IMR-90 (cell line): Measurements from ENCODE around the gene RAMP3. TPM values are rescaled to one million over a fixed set of nuclear protein-coding genes. Genes with fewer than 3 reads are reported as not detected.
A peak's percentile ranks its signal among the peaks of the same experiment; 100 is the strongest.

Source experiments
- ATAC-seq: fragments of 200-7000 bp; cut with Tn5 transposase; 2 replicates; pipeline ENCODE4 v1.9.1; 2020; ENCODE audit warnings: low read depth, mild to moderate bottlenecking, moderate library complexity
- BruUV-seq: library from RNA; stranded (reverse); fragments of 400-500 nt; replicated peaks from 2 replicates; lab custom pipeline; 2021; lab: Mats Ljungman, UMichigan
- CTCF ChIA-PET: fragments of 300-600 bp; formaldehyde crosslinking; extraction: SDS; loops from one replicate; lab custom pipeline; 2021; ENCODE audit warnings: antibody characterized with exemption; lab: Yijun Ruan, JAX
- POLR2A ChIA-PET: fragments of 300-600 bp; sonication (Branson Sonifier 250); formaldehyde crosslinking; loops from one replicate; lab custom pipeline; 2022; ENCODE audit warnings: antibody characterized with exemption; ENCODE audit not compliant: unreplicated experiment; lab: Charles Lee
- DNase-seq: peaks from one replicate; pipeline ENCODE4 v3.0.0; 2013
- H2AFZ ChIP-seq: replicated peaks from 2 replicates; pipeline ENCODE3; 2013; ENCODE audit warnings: low read length, mild to moderate bottlenecking; ENCODE audit not compliant: poor library complexity
- H2AK5ac ChIP-seq: 2 replicates; pipeline ENCODE4 v1.6.1; 2013; ENCODE audit warnings: low read depth, low read length, inconsistent platforms
- H2AK9ac ChIP-seq: replicated peaks from 2 replicates; pipeline ENCODE3; 2013; ENCODE audit warnings: mild to moderate bottlenecking, low read depth, low read length, moderate library complexity; ENCODE audit not compliant: poor library complexity
- H2BK120ac ChIP-seq: 2 replicates; pipeline ENCODE4 v1.6.1; 2013; ENCODE audit warnings: low read depth, low read length, inconsistent platforms
- H2BK15ac ChIP-seq: 3 replicates; pipeline ENCODE4 v1.6.1; 2013; ENCODE audit warnings: low read depth, low read length, inconsistent platforms
- H2BK20ac ChIP-seq: 2 replicates; pipeline ENCODE4 v1.6.1; 2013; ENCODE audit warnings: low read depth, mild to moderate bottlenecking, inconsistent platforms, low read length, moderate library complexity
- H2BK5ac ChIP-seq: 2 replicates; pipeline ENCODE4 v1.6.1; 2013; ENCODE audit warnings: mild to moderate bottlenecking, low read depth, low read length, inconsistent platforms; ENCODE audit not compliant: poor library complexity, severe bottlenecking
- H3K14ac ChIP-seq: replicated peaks from 2 replicates; pipeline ENCODE4 v1.6.1; 2013; ENCODE audit warnings: low read depth, low read length, inconsistent platforms
- H3K18ac ChIP-seq: 2 replicates; pipeline ENCODE4 v1.6.1; 2013; ENCODE audit warnings: low read depth, low read length, control low read depth
- H3K23ac ChIP-seq: 2 replicates; pipeline ENCODE4 v1.6.1; 2013; ENCODE audit warnings: low read depth, low read length, inconsistent platforms
- H3K27ac ChIP-seq: 2 replicates; pipeline ENCODE4 v1.5.1; 2013; ENCODE audit warnings: mild to moderate bottlenecking, control low read depth, low read length; ENCODE audit not compliant: insufficient read depth
- H3K27me3 ChIP-seq: 2 replicates; pipeline ENCODE4 v1.6.1; 2013; ENCODE audit warnings: low read length; ENCODE audit not compliant: control insufficient read depth, insufficient read depth
- H3K36me3 ChIP-seq: 2 replicates; pipeline ENCODE4 v1.6.1; 2013; ENCODE audit warnings: low read length, mixed read lengths; ENCODE audit not compliant: control insufficient read depth, insufficient read depth
- H3K4ac ChIP-seq: 2 replicates; pipeline ENCODE4 v1.6.1; 2013; ENCODE audit warnings: low read depth, low read length, inconsistent platforms
- H3K4me1 ChIP-seq: 2 replicates; pipeline ENCODE4 v1.6.1; 2013; ENCODE audit warnings: low read length, mixed read lengths; ENCODE audit not compliant: control insufficient read depth, insufficient read depth
- H3K4me2 ChIP-seq: 2 replicates; pipeline ENCODE4 v1.6.1; 2013; ENCODE audit warnings: low read depth, mild to moderate bottlenecking, control low read depth, low read length, moderate library complexity
- H3K4me3 ChIP-seq: 2 replicates; pipeline ENCODE4 v1.5.1; 2013; ENCODE audit warnings: low read depth, mild to moderate bottlenecking, control low read depth, low read length, moderate library complexity; ENCODE audit not compliant: insufficient read depth
- H3K56ac ChIP-seq: 2 replicates; pipeline ENCODE4 v1.6.1; 2013; ENCODE audit warnings: low read length, inconsistent platforms; ENCODE audit not compliant: insufficient read depth; ENCODE audit errors: extremely low read depth
- H3K79me1 ChIP-seq, 2 experiments: 2 replicates each; pipeline ENCODE4 v1.6.1; 2013; ENCODE audit warnings: low read length in 2 of 2, inconsistent platforms in 1 of 2, low read depth in 1 of 2
- H3K9ac ChIP-seq: 2 replicates; pipeline ENCODE4 v1.6.1; 2013; ENCODE audit warnings: low read depth, low read length, control low read depth
- H3K9me1 ChIP-seq: 2 replicates; pipeline ENCODE4 v1.6.1; 2013; ENCODE audit warnings: low read length, inconsistent platforms; ENCODE audit not compliant: insufficient read depth
- H3K9me3 ChIP-seq: 2 replicates; pipeline ENCODE4 v1.6.1; 2013; ENCODE audit warnings: low read length; ENCODE audit not compliant: control insufficient read depth, insufficient read depth
- H4K20me1 ChIP-seq: 2 replicates; pipeline ENCODE4 v1.6.1; 2013; ENCODE audit warnings: low read length, inconsistent platforms; ENCODE audit not compliant: insufficient read depth
- H4K5ac ChIP-seq: 2 replicates; pipeline ENCODE4 v1.6.1; 2013; ENCODE audit warnings: mild to moderate bottlenecking, low read depth, low read length, control low read depth
- H4K8ac ChIP-seq, 2 experiments: 2 replicates each; pipeline ENCODE4 v1.6.1; 2013; ENCODE audit warnings: low read depth in 2 of 2, low read length in 2 of 2, control low read depth in 1 of 2, inconsistent platforms in 1 of 2
- H4K91ac ChIP-seq: 2 replicates; pipeline ENCODE4 v1.6.1; 2013; ENCODE audit warnings: low read depth, low read length, inconsistent platforms; ENCODE audit not compliant: insufficient read depth
- CEBPB ChIP-seq: IDR thresholded peaks from 2 replicates; pipeline ENCODE4 v1.6.1; 2012; ENCODE audit warnings: low read depth, low read length, improper control_type of control experiment
- CTCF ChIP-seq: conservative IDR thresholded peaks from 2 replicates; pipeline ENCODE4 v1.5.1; 2012; ENCODE audit warnings: mild to moderate bottlenecking, low read depth, low read length, improper control_type of control experiment
- ELK1 ChIP-seq: fragments of 150-350 bp; IDR thresholded peaks from 2 replicates; pipeline ENCODE4 v1.6.1; 2016; ENCODE audit warnings: low read depth, mild to moderate bottlenecking, low read length, moderate library complexity, borderline replicate concordance
- FOS ChIP-seq: fragments of 150-350 bp; IDR thresholded peaks from 2 replicates; pipeline ENCODE4 v1.6.1; 2016; ENCODE audit warnings: low read depth, low read length
- MAFK ChIP-seq: IDR thresholded peaks from 2 replicates; pipeline ENCODE4 v1.6.1; 2012; ENCODE audit warnings: low read depth, low read length, improper control_type of control experiment
- RCOR1 ChIP-seq: IDR thresholded peaks from 2 replicates; pipeline ENCODE4 v1.6.1; 2012; ENCODE audit warnings: mild to moderate bottlenecking, low read length, improper control_type of control experiment; ENCODE audit not compliant: insufficient replicate concordance
- SMC3 ChIP-seq: fragments of 150-350 bp; IDR thresholded peaks from 2 replicates; pipeline ENCODE4 v1.6.1; 2016; ENCODE audit warnings: low read depth, mild to moderate bottlenecking, antibody characterized with exemption, low read length, moderate library complexity
- USF2 ChIP-seq: fragments of 150-350 bp; IDR thresholded peaks from 2 replicates; pipeline ENCODE4 v1.6.1; 2017; ENCODE audit warnings: mild to moderate bottlenecking, antibody characterized with exemption, low read length, low read depth
- WGBS, 2 experiments: methylation state at CpG; one replicate each; pipeline versions ENCODE4 v1.1.5 to v1.1.7; 2013; ENCODE audit warnings: missing lambda C conversion rate in 2 of 2; ENCODE audit not compliant: insufficient read length in 1 of 2; ENCODE audit errors: extremely low coverage in 2 of 2; 5-methylcytosine and 5-hydroxymethylcytosine counted together
- dilution Hi-C: fragments of 300-500 bp; cut with HindIII; formaldehyde crosslinking; loops from one replicate; pipeline ENCODE4 v1.14.3; 2018; ENCODE audit warnings: low sequenced_read_pairs; ENCODE audit not compliant: unreplicated experiment
- in situ Hi-C: fragments of 300-500 bp; cut with MboI; formaldehyde crosslinking; loops from 3 replicates; pipeline ENCODE4 v1.14.3; 2019; ENCODE audit warnings: low sequenced_read_pairs, inconsistent platforms, mixed read lengths
- intact Hi-C: fragments of 100-400 bp; cut with micrococcal nuclease; formaldehyde crosslinking; loops from 2 replicates; pipeline ENCODE4 v1.10.0; 2022
- polyA plus RNA-seq, 3 experiments: library from polyadenylated mRNA; depleted of rRNA; stranded (reverse); fragments of >200 nt; gene quantifications; 2 replicates each; pipeline ENCODE4 v1.2.3, GENCODE V29; 2012; ENCODE audit warnings: low replicate concordance in 1 of 3
- total RNA-seq: library from RNA; depleted of rRNA; stranded (reverse); fragments of >200 nt; gene quantifications from 2 replicates; pipeline ENCODE4 v1.2.3, GENCODE V29; 2012

Gene RAMP3
- total and polyA plus RNA-seq, 2 of the 4 experiments (the other 2 are of a cell fraction) = not detected

DNA sequence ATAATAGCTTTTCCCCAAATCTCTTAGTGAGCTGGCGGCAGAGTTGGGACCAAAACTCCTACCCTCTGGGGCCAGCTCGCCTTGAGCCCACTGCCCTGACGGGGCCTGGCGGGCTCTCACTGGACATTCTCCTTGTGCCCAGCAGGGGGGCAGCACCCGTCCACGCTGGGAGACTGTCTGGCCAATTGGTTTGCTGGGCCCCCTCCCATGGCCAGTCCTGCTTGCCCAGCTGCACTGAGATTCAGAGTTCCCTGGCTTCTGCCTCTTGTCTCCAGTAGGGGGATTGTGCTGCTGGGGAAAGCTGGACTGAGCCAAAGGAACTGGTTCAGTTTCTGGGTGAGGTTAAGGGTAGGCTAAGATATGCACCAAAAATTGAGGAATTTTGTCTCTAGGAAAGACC is 59.8 kb downstream of the RAMP3 start:
- Histone ChIP-seq H3K23ac (no peak overlapping the region), H3K9me1 (no peaks in the 10 kb centered on the region), H4K91ac (no peak overlapping the region), H3K4me2 (no peak overlapping the region), H3K27ac (no peak overlapping the region), H2AK5ac (no peak overlapping the region), H3K4ac (no peak overlapping the region), H4K5ac (no peak overlapping the region), H3K18ac (no peak overlapping the region), H2AK9ac (no peak overlapping the region), H4K8ac (no peak overlapping the region), H2BK20ac (no peak overlapping the region), H2BK5ac (no peak overlapping the region), H3K56ac (no peak overlapping the region), H2BK120ac (no peak overlapping the region), H3K4me1 (no peaks in the 10 kb centered on the region), H2AFZ (peak overlapping the region; percentile 21), H4K20me1 (no peaks in the 10 kb centered on the region), H3K27me3 (peaks cover 31% of the 10 kb centered on the region), H3K4me3 (no peak overlapping the region), H3K36me3 (no peaks in the 10 kb centered on the region), H2BK15ac (no peak overlapping the region), H3K79me1 (no peaks in the 10 kb centered on the region), H3K14ac (no peak overlapping the region), H3K9ac (no peak overlapping the region), H3K9me3 (no peaks in the 10 kb centered on the region)
- dilution Hi-C loops = no loop called here
- ATAC-seq (no peak), DNase-seq (no peak)
- intact Hi-C loops = no loop called here
- 23% methylated on average over 5 of the region's 6 CpGs; no CpG with 5 or more reads in 1 of the 2 experiments for WGBS, 2 experiments
- no TSS peak for BruUV-seq
- in situ Hi-C loops = no loop called here
- POLR2A ChIA-PET = no interaction called here
- CTCF ChIA-PET = interaction anchor here (0.8 to 1.3 kb wide), 2 partner anchors 12 to 21 kb away, joined by 3 to 4 read pairs; no protein-coding TSS in a partner anchor
- TF ChIP-seq FOS = no peak
- TF ChIP-seq CEBPB = no peak
- no peak for TF ChIP-seq SMC3
- TF ChIP-seq ELK1 = no peak
- no peak for TF ChIP-seq MAFK
- no peak for TF ChIP-seq RCOR1
- TF ChIP-seq CTCF = 0 out of 2 replicates have a peak, but pooled peaks have one; percentile 14
- TF ChIP-seq USF2 = no peak
